Suppressor macrophage treated with lipopolysaccharide for 1 hour (primary cell): ENCODE measurements around the gene PRKCH.
A peak's percentile ranks its signal among the peaks of the same experiment; 100 is the strongest.

Experiments used
- DNase-seq, 3 donors: peaks; one replicate each; pipeline ENCODE4 v3.0.0-alpha.2; 2020 to 2022

Gene PRKCH

DNA sequence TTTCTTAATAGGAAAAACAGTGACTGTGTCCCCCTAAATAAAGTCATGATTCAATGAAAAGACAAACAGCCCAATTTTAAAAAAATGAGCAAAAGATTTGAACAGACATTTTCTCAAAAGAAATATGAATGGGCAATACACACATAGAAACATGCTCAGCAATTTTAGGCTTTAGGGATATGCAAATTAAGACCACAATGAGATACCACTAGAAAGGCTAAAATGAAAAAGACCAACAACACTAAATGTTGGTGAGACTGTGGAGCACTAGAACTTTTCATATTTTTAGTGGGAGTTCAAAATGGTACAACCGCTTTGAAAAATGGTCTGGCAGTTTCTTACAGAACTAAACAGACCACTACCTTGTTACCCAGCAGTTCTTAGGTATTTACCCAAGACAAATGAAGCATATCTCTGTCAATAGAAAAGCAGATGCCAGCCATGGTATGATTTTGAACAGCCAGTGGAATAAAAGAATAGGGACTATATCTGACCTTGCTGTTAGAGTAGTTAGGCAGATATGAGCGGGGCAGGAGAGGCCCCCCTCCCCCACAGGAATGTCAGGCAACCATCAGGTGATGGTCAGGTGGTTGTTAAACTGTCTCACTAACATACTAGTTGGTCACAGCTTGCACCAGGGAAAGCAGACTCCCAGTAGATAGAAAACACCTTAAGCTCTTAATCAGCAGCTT, 108.8 kb downstream of the PRKCH start:
- no peak for DNase-seq

DNA sequence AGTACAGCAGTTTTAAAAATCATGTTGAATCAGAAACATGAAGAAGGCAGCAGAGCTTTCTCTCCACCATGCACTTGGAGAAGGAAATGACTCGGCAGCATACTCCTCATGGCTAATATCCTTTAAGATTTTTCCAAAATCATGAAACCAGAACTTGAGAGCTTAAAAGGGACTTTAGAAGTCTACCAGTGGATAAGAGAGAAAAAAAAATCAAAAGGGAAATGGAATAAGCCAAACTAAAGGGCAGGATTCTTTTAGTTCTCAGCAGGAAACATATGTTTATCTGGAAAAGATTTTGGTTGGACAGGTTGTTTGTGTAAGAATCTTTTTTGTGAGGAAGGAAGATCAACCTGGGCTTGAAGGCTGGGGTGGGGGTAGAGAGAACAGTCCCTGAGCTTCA, 111.8 kb downstream of the PRKCH start:
- peak; percentile 60 to 82 (median 76) for DNase-seq

DNA sequence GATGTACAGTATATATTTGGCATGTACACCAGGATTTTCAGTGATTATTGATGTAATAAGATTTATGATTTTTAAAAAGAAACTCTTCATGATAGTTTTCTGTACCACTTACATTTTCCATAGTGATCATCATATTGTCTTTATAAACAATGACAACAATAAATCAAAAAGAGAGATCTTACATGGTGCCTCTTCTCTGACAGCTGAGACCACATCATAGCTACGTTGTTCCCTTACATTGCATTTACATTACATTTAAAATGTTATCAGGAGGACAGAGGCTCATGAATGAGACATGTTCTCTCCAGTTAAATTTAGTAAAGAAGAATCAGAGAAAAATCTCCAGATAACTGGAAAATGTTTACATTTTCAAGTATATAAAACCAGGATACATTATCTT, 112.4 kb downstream of the PRKCH start:
- no peak for DNase-seq

DNA sequence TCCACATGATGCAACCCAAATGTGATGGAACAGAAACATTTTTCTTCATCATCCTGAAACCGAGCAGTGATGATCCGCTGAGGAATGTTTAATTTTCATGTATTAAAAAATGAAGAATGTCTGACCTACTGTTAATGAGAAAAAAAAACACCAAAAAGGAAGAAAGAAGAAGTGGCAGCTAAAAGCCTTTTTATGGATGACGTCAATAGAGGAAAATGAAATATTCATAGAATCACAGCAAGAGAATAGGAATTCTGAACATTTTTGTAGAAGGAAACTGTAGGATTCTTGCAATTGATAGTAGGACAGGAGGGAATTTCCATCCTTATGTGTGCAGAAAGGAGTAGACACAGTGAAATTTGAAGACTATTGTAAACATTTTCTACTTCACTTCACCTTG, 112.9 kb downstream of the PRKCH start:
- peak; percentile 15 to 62 (median 52) for DNase-seq

DNA sequence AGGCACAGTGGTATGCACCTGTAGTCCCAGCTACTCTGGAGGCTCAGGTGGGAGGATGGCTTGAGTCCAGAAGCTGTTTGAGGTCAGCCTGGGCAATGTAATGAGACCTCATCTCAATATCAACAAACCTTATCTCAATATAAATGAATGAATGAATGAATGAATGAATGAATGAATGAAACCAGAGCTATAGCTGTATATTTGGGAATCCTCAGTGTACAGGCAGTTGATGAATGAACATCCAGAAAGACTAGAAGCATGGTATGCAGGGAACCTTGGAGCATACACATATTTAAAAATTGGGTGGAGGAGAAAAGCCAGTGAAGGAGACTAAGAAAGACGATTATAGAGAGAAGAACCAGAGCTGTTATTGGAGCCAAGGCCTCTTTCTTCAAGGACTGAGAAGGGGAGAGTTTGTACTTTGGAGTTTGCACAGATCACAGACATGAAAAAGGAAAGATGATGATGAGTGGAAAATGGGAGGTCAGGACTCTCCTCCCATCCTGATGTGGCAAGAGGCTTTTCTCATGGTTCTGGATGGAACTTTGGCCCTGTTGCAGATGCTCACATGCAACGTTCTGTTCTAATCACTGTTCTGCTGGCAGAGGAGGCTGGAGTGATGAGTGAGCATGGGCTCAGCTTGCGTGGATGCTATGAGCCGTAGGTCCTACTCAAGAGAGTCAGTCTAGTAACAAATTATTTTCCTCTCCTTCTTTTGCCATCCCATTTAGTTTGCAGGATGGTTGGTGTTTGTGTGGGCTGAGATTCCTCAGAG, 114.4 kb downstream of the PRKCH start:
- peak; percentile 15 to 38 (median 30) for DNase-seq

DNA sequence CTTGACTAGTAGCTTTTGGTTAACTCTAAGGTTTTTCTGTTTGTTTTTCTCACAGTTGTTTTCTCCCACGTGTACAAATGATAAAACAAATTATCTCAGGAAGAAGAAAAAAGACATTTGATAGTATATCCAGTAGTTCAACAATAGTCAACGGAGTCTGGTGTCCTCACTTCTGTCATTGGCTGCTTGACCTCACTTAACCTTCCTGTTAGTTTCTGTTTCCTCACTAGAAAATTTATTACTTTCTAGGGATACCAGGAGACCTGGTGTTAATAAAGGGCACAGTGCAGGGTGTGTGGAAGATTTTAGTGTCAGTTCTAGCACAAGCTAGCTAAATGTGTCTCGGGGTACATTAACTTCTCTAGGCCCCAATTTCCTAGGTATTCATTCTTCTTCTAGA, 116.0 kb downstream of the PRKCH start:
- DNase-seq, result peak; percentile 49 to 66 (median 52)

DNA sequence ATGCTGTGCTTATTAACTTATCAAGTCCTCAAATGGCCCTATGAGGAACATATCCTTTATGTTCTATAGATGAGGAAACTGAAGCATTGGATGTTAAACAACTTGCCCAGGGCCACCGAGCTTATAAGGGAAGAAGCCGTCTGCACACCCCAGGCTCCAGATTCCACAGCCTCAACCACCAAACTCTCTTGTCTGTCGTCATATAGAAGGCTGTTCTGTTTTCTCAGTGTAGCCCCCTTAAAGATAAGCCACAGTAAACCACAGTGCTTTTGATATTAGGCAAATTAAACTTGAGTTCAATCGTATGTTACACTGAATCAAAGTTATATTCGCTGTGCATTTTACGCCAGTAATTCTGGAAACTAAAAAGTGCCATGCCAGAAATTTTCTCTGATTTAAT, 116.7 kb downstream of the PRKCH start:
- DNase-seq, result peak in 2 of 3 donors; percentile 22

DNA sequence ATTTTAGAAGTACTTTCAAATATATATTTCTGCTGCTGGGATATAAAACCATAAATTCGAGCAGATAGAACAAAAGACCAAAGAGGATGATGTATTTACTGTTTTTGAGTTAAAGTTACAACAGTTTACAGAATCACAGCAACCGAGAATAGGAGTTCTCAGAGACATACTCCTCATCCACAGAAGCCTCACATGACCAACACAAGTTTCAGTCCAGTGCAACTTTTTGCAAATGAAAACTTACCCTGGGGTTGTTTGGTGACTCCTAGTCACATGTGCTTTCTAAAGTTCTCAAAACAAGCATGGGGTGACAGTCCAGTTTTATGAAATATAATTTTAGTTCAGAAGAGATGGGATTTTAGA, 117.1 kb downstream of the PRKCH start:
- peak; percentile 84 to 92 (median 91) for DNase-seq

DNA sequence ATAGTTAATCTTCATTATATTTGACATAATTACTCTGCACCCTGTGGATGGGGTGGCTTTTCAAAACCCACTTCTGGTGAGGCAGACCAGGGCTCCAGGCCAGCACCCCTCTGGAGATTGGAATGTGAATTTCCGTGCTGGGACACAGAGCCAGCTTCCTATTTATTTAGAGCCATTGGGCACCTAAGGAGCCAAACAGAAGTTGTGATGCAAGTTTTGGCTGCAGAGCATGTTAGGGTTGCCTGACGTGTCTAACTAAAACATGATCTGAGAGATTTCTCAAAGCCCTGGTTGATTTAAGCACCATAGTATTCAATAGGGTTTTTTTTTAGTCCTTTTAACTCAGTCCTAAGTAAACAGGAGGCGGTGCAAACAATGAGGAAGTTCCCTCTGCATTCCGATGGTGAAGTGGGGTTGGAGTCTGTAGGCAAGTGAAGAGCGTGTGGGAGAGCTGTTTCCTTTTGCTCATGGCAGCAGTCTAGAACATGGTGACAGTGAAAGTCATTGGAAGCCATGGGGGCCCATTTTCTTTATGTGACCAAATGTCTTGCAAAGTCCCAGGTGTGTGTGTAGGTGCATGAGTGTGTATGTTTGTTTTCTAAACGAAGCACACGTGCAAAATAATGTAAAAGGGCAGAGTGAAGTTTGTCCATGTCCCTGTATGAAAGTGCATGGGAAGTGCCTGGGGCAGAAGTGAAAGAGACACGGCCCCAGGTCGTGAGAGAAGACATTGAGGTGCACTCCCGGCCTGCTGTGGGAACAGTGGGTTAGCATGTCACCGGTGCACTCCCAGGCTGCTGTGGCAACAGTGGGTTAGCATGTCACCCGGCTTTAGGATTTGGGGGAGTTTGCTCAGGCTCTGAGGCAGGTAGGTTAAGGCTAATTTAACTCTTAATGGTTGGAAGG, 117.7 kb downstream of the PRKCH start:
- DNase-seq, result peak; percentile 83 to 89 (median 89)

DNA sequence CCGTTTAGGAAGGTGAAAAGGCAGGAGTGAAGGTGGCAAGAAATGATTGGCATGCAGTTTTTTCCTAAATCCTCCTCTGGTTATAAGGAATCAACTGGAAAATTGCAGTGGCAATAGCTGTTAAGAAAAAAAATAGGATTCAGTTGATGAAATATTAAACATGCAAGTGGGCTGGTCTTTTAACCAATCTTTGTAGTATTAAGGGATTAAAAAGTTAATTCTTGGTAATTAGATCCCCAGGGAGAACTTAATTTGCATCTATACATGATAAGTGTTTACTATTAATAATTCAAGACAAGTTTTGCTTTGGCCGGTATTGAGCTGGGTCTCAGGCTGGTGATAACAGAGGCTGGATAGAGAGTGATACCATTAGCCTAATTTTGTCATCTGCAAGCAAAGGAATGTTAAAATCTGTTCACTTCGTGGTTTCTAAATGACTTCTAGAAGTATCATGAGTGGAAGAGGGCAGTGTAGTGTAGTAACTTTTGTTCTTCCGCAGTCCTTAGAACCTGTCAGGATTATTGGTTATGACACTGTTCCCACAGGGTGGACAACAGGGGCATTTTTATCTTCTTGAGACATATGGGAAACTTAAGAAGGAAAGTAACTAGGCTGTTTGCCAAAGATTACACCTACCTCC, 118.5 kb downstream of the PRKCH start:
- DNase-seq, result peak in 1 of 3 donors; percentile 14

DNA sequence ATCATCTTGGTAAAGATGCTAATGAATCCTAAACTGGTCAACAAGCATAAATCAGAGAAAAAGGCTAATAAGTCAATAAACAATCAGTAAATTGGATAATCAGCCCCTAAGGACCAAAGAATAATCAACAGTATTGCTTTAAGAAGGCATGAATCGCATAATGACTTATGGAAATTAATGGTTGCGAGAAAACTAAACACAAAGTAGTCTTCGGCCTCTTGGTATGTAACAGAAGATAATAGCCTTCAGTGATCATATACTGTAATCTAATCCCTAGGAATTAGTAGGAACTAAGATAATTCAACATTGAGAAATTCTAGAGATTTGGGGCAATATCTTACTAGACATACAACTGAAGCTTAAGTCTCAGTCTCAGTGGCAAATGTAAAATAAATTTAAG, 122.1 kb downstream of the PRKCH start:
- DNase-seq, result no peak

DNA sequence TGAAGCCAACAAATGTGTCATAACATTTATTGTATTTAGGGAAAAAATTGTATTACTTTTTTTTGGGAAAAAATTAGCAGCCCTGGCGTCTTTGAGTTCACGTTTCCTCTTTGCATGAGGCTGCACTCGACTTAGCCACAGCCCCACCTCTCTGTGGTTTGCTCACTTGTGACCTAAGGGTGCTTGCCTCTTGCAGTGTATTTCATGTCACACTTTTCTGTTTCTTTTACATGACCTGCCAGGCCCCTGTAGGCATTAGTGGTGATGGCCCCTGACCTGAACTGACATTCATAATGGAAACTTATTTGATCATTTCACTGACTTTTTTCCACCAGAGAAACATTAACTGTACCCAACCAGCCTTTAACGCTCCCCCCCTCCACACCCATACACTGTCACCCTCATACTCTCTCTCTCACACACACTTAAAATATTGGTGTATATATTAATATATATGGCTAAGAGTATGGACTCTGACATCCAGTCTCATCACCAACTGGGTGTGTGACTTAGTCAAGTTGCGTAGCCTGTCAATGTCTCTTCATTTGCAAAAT, 122.9 kb downstream of the PRKCH start:
- peak; percentile 61 to 84 (median 75) for DNase-seq

DNA sequence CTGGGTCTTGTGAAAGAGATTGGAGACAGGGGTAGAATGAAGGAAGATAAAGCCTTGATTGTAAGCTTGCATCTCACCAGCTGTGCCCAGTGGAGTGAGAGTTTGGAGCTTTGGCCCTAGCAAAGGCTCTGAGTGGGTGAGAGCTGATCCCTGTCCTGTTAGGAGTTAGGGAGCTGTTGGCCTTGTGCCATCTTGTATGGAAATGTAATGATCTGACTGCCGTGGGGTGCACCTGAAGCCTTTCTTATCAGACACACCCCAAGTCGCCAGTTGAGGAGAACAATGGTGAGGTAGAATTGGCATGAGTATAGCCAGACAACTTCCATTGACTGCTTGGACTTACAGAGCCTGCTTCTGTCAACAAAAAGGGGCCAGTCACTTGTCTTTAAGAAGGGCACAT, 130.1 kb downstream of the PRKCH start:
- no peak for DNase-seq

DNA sequence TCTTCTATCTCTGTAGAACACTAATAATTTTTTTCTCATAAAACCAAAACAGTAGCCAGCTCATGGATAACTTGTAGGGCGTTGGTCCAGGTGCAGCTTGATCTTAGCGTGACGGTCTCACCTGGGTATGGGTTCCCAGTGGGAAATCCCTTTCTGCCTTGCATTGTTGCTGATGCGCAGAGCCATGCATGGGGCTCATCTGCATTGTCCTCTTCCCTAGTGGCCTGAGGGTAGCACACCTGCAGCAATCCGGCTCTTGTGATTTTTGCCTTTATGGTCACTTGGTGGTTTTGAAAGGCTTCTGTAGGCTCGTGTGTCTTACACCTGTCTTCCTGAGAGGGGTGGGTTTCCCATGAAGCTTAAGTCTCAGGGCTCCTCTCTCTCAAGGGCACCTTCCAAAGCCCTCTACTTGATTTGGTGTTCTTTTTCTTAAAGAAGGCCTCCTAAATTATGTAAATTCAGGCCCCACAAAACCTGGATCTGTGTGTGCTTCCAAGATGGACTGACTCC, 130.6 kb downstream of the PRKCH start:
- DNase-seq, result no peak

DNA sequence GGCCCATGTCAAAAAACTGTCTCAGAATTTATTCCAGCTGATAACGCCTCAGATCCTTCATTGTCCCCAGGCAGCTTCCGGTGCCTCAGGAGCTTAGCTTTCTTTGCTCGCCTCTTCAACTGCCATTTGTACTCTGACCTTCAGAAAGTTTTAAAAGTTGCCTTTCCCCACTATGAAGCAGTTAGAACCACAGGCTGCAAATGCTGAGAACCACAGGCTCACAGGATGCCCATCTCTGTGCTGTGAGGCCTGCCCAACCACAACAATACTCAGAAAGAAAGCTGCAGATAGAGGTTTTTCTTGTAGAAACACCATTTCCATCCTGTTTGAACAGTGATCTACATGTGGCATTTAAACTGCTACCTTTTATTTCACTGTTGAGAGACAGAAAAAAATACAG, 131.1 kb downstream of the PRKCH start:
- DNase-seq, result no peak

DNA sequence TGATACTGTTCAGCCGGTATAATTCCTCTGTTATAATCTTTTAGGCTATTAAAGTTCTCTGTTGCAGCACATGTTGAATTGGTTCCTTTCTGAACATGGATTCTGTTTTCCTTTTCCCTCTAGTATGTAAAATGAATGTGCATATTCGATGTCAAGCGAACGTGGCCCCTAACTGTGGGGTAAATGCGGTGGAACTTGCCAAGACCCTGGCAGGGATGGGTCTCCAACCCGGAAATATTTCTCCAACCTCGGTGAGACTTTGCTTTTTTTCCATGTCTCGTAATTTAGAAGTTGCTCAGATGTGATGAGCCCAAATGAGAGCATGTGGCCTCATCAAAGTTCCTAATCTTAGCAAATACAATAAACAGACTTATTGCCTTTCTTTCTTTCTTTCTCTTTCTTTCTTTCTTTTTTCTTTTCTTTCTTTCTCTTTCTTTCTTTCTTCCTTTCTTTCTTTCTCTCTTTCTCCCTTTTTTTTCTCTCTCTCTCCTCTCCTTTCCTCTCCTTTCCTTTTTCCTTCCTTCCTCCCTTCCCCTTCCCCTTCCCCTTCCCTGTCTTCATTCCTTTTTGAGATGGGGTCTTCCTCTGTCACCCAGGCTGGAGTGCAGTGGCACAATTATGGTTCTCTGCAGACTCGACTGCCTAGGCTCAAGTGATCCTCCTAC, 131.9 kb downstream of the PRKCH start:
- DNase-seq, result no peak

DNA sequence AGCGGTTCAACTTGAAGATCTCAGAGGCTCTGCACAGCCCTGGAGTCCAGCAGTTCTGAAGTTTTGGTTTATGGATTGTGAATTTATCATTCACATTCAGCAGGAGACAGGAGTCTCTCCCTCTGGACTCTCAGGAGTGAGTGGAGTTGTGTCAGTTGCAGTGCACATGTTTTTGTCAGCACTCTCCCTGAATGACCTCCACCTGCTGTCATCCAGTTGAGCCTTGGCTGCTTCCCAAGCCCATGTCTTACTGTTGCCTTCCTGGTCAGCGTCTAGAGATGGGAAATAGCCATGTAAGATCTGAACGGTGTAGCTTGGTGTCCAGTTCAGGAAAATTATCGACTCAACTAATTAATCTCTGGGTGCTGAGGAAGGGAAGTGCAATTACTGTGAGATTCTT, 133.2 kb downstream of the PRKCH start:
- DNase-seq, result no peak

DNA sequence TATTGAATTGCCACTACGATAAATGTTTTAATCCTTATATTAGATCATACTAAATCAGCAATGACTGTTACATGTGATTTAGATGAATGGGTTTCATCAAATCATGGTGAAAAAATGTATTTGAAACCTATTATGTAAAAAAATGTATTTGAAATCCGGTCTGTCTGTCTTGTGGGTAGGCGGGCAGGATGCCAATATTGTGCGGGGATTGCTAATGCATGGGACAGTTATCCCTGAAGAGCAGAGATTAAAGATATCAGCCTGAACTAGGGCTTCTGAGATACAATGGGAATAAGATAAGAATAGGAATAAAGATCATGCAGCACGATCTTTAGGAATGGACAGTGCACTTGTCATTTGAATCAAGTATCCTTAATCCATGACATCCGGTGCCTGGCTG, 134.0 kb downstream of the PRKCH start:
- no peak for DNase-seq

DNA sequence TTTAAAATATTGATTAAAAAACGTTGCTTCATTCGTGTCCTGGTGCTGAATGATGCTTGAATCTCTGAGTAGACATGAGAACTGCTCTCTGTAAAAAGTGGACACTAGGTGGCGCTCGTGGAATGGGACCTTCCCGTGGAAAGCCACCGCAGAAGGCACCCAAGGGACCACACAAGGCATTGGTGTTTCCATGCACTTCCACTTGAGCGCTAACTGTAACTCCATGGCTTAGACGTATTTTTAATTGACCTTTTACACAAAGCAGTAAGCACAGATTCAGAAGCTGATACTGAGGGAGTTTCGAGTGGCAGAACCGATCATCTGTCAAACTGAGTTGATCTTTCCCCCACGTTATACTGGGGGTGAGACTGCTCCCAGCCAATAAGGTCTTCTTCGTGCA, 135.3 kb downstream of the PRKCH start:
- DNase-seq, result peak; percentile 89 to 95 (median 95)

DNA sequence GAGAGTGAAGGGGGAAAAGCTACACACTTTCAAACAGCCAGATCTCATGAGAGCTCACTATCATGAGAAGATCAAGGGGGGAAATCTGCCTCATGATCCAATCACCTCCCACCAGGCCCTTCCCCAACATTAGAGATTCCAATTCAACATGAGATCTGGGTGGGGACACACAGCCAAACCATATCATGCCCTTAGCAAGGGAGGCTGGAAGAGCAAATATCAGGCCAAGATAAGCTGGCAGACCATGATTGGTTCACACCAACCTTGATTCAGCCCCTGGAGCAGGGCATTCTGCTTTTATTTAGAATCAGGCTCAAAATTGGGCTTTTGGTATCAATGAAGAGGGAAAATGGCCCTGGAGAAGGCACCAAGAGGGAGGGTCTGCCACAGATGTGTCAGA, 137.4 kb downstream of the PRKCH start:
- no peak for DNase-seq

DNA sequence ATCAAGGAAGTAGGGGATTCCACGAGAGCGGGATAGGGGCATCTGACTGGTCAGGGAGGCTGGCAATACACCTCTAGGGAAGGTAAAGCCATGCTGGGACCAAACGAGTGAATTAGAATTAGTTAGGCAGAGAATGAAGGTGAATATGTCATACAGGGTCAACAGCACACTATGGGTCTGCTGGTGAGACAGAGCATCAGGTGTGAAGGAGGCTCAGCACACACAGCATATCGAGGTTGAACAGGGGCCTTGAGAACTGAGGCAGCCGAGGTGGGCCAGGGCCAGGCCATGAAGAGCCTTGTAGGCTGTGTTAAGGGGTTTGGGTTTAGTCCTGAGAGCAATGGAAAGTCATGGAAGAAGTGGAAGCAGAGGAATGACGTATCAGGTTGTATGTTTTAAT, 137.8 kb downstream of the PRKCH start:
- DNase-seq, result no peak

DNA sequence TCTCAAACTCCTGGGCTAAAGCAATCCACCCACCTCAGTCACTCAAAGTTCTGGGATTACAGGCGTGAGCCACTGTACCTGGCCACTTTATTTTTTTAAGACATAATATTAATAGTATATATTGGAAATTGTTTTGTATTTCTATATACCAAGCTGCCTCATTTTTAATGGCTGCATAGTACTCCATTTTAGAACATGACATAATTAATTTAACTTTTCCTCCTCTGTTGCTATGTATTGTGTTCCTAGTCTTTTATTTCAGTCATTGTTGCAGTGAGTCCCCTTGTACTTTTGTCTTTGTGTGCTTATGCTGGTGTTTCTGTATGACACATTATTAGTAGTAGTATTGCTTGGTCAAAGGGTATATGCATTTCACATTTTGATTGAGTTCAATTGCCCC, 138.7 kb downstream of the PRKCH start:
- no peak for DNase-seq
